ENCODE data around the gene RING1.
A peak's percentile ranks its signal among the peaks of the same experiment; 100 is the strongest.

RING1 gene

DNA sequence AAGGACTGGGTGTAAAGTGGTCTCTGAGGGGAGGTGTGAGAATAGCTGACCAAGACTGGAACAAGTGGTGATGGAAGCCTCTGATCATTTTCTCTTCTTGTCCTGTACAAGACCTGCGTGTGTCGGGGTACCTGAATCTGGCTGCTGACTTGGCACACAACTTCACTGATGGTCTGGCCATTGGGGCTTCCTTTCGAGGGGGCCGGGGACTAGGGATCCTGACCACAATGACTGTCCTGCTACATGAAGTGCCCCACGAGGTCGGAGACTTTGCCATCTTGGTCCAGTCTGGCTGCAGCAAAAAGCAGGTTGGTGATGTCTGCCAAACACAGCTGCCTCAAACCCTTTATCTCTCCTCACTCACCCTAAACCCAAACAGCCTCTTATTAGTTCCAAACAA is 5.5 kb upstream of the RING1 start:
- H3K9me3 Mint-ChIP-seq: no peaks in the 10 kb centered on the region
- TF ChIP-seq, protein P1, sequence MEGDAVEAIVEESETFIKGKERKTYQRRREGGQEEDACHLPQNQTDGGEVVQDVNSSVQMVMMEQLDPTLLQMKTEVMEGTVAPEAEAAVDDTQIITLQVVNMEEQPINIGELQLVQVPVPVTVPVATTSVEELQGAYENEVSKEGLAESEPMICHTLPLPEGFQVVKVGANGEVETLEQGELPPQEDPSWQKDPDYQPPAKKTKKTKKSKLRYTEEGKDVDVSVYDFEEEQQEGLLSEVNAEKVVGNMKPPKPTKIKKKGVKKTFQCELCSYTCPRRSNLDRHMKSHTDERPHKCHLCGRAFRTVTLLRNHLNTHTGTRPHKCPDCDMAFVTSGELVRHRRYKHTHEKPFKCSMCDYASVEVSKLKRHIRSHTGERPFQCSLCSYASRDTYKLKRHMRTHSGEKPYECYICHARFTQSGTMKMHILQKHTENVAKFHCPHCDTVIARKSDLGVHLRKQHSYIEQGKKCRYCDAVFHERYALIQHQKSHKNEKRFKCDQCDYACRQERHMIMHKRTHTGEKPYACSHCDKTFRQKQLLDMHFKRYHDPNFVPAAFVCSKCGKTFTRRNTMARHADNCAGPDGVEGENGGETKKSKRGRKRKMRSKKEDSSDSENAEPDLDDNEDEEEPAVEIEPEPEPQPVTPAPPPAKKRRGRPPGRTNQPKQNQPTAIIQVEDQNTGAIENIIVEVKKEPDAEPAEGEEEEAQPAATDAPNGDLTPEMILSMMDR (IDR thresholded peaks at IDR 0.05): no peak
- DNase-seq: no peak
- peaks cover 80% of the 10 kb centered on the region for H3K4me1 Mint-ChIP-seq
- H3K27me3 Mint-ChIP-seq (ENCODE audit: low read depth, poor library complexity): peaks cover 18% of the 10 kb centered on the region
- H3K4me3 Mint-ChIP-seq: peak overlapping the region; percentile 99
- H3K27ac Mint-ChIP-seq: no peak overlapping the region
- H3K36me3 Mint-ChIP-seq (ENCODE audit: low read depth): peaks cover 21% of the 10 kb centered on the region

DNA sequence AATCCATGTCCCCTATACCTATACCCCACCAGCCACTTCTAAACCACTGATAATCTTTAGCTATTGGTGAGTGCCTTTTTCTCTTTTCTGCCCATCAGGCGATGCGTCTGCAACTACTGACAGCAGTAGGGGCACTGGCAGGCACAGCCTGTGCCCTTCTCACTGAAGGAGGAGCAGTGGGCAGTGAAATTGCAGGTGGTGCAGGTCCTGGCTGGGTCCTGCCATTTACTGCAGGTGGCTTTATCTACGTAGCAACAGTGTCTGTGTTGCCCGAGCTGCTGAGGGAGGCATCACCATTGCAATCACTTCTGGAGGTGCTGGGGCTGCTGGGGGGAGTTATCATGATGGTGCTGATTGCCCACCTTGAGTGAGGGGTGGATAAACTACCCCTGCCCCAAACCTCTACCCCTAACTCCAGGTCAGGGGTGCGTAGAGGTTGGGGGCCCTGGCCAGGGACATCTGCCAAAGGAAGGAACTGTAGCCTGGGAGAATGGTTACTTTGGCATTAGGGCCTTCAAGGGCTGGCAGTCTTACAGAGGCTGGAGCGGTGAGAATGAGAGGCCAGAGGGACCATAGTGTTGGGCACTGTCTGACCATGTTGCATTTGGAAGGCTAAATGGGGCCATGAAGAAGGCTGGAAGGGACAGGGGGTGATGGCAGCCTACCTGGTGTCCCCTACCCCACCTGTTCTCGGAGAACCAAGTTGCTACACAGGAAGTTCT is 4.7 kb upstream of the RING1 start:
- Mint-ChIP-seq H3K4me1 (peaks cover 72% of the 10 kb centered on the region), H3K4me3 (peak overlapping the region; percentile 99), H3K27ac (no peak overlapping the region), H3K36me3 (ENCODE audit: low read depth) (peaks cover 21% of the 10 kb centered on the region), H3K27me3 (ENCODE audit: low read depth, poor library complexity) (peaks cover 18% of the 10 kb centered on the region), H3K9me3 (no peaks in the 10 kb centered on the region)
- TF ChIP-seq, protein P1 (IDR thresholded peaks at IDR 0.05): no peak
- DNase-seq: no peak

DNA sequence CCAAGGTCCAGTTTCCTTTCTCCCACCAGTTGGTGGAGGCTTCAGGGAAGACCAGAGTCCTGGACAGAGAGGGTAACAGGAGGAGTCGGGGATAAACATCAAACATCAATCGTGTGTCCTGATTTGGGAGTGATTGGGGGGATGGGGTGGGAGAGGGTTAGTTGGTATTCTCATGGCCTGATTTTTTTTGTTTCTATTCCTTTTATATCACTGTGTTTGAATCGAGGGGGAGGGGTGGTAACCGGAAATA is 4.2 kb upstream of the RING1 start:
- no peak overlapping the region for H3K27ac Mint-ChIP-seq
- DNase-seq: no peak
- TF ChIP-seq, protein P1 (IDR thresholded peaks at IDR 0.05): no peak
- H3K4me3 Mint-ChIP-seq: peak overlapping the region; percentile 90
- no peaks in the 10 kb centered on the region for H3K9me3 Mint-ChIP-seq
- H3K36me3 Mint-ChIP-seq (ENCODE audit: low read depth): peaks cover 21% of the 10 kb centered on the region
- peaks cover 18% of the 10 kb centered on the region for H3K27me3 Mint-ChIP-seq (ENCODE audit: low read depth, poor library complexity)
- H3K4me1 Mint-ChIP-seq: peaks cover 72% of the 10 kb centered on the region

DNA sequence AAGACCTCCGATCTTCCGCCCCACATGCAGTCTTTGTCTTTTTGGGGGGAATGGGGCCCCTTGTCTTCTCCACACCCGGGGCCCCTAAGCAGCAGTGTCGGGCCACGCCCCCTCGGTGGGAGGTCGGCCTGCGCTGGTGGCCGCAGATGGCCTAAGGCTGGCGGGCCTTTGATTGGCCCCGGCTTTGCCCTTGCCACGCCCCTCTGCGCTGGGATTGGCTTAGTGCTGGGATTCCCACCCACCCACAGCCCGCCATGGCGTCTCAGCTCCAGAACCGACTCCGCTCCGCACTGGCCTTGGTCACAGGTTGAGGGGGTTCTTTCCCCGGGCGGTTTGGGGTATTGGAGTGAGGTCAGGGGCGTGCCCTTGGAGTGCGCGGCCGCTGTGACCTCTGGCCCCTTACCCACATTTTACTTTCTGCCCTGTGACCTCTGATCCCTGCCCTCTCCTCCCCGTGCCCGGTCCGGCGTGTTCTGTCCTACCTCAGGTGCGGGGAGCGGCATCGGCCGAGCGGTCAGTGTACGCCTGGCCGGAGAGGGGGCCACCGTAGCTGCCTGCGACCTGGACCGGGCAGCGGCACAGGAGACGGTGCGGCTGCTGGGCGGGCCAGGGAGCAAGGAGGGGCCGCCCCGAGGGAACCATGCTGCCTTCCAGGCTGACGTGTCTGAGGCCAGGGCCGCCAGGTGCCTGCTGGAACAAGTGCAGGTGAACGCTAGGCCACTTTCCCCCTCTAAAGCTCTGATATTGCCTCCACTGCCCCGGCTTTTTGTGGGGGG is 3.7 kb upstream of the RING1 start, which contains the start of gene HSD17B8:
HSD17B8 (plus strand) TSS at position 241 of the 776 bp plus-strand sequence; CDS start at position 255, 14 bp downstream.
- TF ChIP-seq, protein P1 (IDR thresholded peaks at IDR 0.05): no peak
- H3K27ac Mint-ChIP-seq: peak within 1 kb of the TSS; percentile 81
- DNase-seq: peak; percentile 97
- H3K4me1 Mint-ChIP-seq: peaks cover 72% of the 10 kb centered on the region
- peaks cover 22% of the 10 kb centered on the region for H3K27me3 Mint-ChIP-seq (ENCODE audit: low read depth, poor library complexity)
- H3K36me3 Mint-ChIP-seq (ENCODE audit: low read depth): peaks cover 25% of the 10 kb centered on the region
- peak within 1 kb of the TSS; percentile 90 for H3K4me3 Mint-ChIP-seq
- H3K9me3 Mint-ChIP-seq: no peaks in the 10 kb centered on the region

DNA sequence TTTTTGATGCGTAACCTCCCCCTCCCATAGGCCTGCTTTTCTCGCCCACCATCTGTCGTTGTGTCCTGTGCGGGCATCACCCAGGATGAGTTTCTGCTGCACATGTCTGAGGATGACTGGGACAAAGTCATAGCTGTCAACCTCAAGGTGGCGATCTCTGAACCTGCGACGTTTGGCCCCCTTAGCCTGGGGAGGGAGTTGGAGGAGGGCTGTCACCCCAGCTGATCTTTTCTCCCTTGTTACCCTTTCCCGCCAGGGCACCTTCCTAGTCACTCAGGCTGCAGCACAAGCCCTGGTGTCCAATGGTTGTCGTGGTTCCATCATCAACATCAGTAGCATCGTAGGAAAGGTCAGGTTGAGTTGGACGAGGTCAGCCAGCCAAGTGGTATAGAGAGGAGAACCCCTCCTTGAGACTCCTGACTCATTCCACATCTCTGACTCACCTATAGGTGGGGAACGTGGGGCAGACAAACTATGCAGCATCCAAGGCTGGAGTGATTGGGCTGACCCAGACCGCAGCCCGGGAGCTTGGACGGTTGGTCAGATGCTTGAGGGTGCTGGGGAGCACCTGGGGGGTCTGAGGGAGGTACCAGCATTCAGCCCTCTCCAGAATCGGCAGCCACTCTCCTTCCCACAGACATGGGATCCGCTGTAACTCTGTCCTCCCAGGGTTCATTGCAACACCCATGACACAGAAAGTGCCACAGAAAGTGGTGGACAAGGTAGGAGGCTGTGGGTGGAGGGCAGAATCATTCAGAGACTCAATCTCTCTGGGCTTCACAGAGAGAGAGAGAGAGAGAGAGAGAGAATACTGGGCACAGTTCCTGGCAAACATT is 2.9 kb upstream of the RING1 start:
- Mint-ChIP-seq H3K36me3 (ENCODE audit: low read depth) (peaks cover 33% of the 10 kb centered on the region), H3K4me1 (peaks cover 79% of the 10 kb centered on the region), H3K9me3 (no peaks in the 10 kb centered on the region), H3K27ac (peak overlapping the region; percentile 81), H3K4me3 (peak overlapping the region; percentile 90), H3K27me3 (ENCODE audit: low read depth, poor library complexity) (peaks cover 25% of the 10 kb centered on the region)
- TF ChIP-seq, protein P1 (IDR thresholded peaks at IDR 0.05): no peak
- DNase-seq: no peak

All from nephron progenitor cell (in vitro differentiated cells).